Thyroid gland (tissue), 4 donors: ENCODE data around the gene FBXL19.

ENCODE experiments used
- POLR2A ChIP-seq, 2 donors: fragments of 450-650 bp; IDR thresholded peaks; one replicate each; pipeline ENCODE4 v1.6.1; 2017; ENCODE audit warnings: antibody characterized with exemption in 2 of 2, mild to moderate bottlenecking in 2 of 2, moderate library complexity in 1 of 2
- TF ChIP-seq, protein P1 (sequence below), 6 experiments: fragments of 200-600 bp in 3 of 6; fragments of 450-650 bp in 3 of 6; sonication (generic) in 3 of 6; IDR thresholded peaks; one replicate each; pipeline ENCODE4 v1.5.1; 2016 to 2019; ENCODE audit warnings: antibody characterized with exemption in 6 of 6, mild to moderate bottlenecking in 2 of 6, inconsistent platforms in 1 of 6, moderate library complexity in 1 of 6

GRCh38 chr16:30971298-30971697, 47.9 kb downstream of the FBXL19 start:
- TF ChIP-seq, protein P1, sequence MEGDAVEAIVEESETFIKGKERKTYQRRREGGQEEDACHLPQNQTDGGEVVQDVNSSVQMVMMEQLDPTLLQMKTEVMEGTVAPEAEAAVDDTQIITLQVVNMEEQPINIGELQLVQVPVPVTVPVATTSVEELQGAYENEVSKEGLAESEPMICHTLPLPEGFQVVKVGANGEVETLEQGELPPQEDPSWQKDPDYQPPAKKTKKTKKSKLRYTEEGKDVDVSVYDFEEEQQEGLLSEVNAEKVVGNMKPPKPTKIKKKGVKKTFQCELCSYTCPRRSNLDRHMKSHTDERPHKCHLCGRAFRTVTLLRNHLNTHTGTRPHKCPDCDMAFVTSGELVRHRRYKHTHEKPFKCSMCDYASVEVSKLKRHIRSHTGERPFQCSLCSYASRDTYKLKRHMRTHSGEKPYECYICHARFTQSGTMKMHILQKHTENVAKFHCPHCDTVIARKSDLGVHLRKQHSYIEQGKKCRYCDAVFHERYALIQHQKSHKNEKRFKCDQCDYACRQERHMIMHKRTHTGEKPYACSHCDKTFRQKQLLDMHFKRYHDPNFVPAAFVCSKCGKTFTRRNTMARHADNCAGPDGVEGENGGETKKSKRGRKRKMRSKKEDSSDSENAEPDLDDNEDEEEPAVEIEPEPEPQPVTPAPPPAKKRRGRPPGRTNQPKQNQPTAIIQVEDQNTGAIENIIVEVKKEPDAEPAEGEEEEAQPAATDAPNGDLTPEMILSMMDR (IDR thresholded peaks at IDR 0.05) = no peak
- no peak for TF ChIP-seq POLR2A (IDR thresholded peaks at IDR 0.05)
